Central memory CD4-positive, alpha-beta T cell (primary cell): Measurements from ENCODE around the gene CFAP92.
A peak's percentile ranks its signal among the peaks of the same experiment; 100 is the strongest.

Experiments
- DNase-seq: peaks from one replicate; pipeline ENCODE4 v3.0.0; 2022

The CFAP92 gene

GRCh38 chr3:128983293-128984069 is 10.4 kb downstream of the CFAP92 start:
- DNase-seq, result no peak

- no peak for DNase-seq
Measured at GRCh38 chr3:128975276-128975675, 18.6 kb downstream of the CFAP92 start.

GRCh38 chr3:128973988-128974564 is 19.8 kb downstream of the CFAP92 start:
- DNase-seq, result no peak

GRCh38 chr3:128971421-128972100 is 22.3 kb downstream of the CFAP92 start:
- DNase-seq, result no peak

- DNase-seq, result no peak
Measured at GRCh38 chr3:128970740-128971047, 23.2 kb downstream of the CFAP92 start.

- peak; percentile 49 for DNase-seq
Measured at GRCh38 chr3:128969993-128970739, 23.7 kb downstream of the CFAP92 start.

GRCh38 chr3:128967748-128968355 is 26.0 kb downstream of the CFAP92 start:
- DNase-seq, result no peak

GRCh38 chr3:128965818-128966217 is 28.1 kb downstream of the CFAP92 start:
- DNase-seq, result no peak

GRCh38 chr3:128965280-128965679 is 28.6 kb downstream of the CFAP92 start:
- no peak for DNase-seq

- no peak for DNase-seq
Measured at GRCh38 chr3:128956440-128956839, 37.4 kb downstream of the CFAP92 start.

- DNase-seq, result no peak
Measured at GRCh38 chr3:128950223-128950938, 43.5 kb downstream of the CFAP92 start.

- DNase-seq, result no peak
Measured at GRCh38 chr3:128949158-128949557, 44.7 kb downstream of the CFAP92 start.

GRCh38 chr3:128946411-128946810 is 47.5 kb downstream of the CFAP92 start:
- DNase-seq, result no peak

GRCh38 chr3:128945878-128946175 is 48.0 kb downstream of the CFAP92 start:
- DNase-seq, result no peak

- DNase-seq, result no peak
Measured at GRCh38 chr3:128945041-128945877, 48.6 kb downstream of the CFAP92 start.

GRCh38 chr3:128942161-128942952 is 51.5 kb downstream of the CFAP92 start:
- DNase-seq, result no peak

- DNase-seq, result no peak
Measured at GRCh38 chr3:128940252-128940651, 53.6 kb downstream of the CFAP92 start.

GRCh38 chr3:128936341-128936740 is 57.5 kb downstream of the CFAP92 start:
- no peak for DNase-seq

- no peak for DNase-seq
Measured at GRCh38 chr3:128935922-128936321, 58.0 kb downstream of the CFAP92 start.

- DNase-seq, result no peak
Measured at GRCh38 chr3:128933922-128934253, 60.0 kb downstream of the CFAP92 start.
